ENCODE data around the gene KBTBD12. TPM values are rescaled to one million over a fixed set of nuclear protein-coding genes. Genes with fewer than 3 reads are reported as not detected.

KBTBD12 gene
- total and polyA plus RNA-seq, 10 of the 15 experiments (the other 5 are each of a cell fraction or from before 2014, with no cell fraction given) = 0.01 to 0.11 TPM; not detected in 8

- no peak overlapping the region for H2AFZ ChIP-seq (ENCODE audit: control insufficient read depth, low read depth, low read length)
- intact Hi-C loops (cut with micrococcal nuclease; ENCODE audit: unreplicated experiment) = no loop called here
- H3K4me1 ChIP-seq (ENCODE audit: control insufficient read depth, insufficient read depth, low read length) = no peaks in the 10 kb centered on the region
- FAIRE-seq (no peak), ATAC-seq (no peak), DNase-seq (ENCODE audit: low read depth, low spot score) (no peak)
- ChIA-PET RAD21 (ENCODE audit: unreplicated experiment) (no interaction called here), POLR2A (no interaction called here), CTCF (interaction anchor here (0.8 kb wide), 1 partner anchor 10 kb away, joined by 3 read pairs; no protein-coding TSS in a partner anchor), SMC1A (ENCODE audit: uncharacterized antibody, unreplicated experiment) (no interaction called here)
- WGBS (ENCODE audit: insufficient coverage, insufficient replicate concordance, low lambda C conversion rate, missing lambda C conversion rate) = 33% methylated on average over 4 of the region's 4 CpGs
- no peaks in the 10 kb centered on the region for H4K20me1 ChIP-seq (ENCODE audit: control insufficient read depth, insufficient read depth)
- no peak for TF ChIP-seq ZNF592 (IDR thresholded peaks at IDR 0.05)
- TF ChIP-seq MYB (IDR thresholded peaks at IDR 0.05; ENCODE audit: borderline replicate concordance, low read depth, low read length) = no peak
- TF ChIP-seq, protein P1, sequence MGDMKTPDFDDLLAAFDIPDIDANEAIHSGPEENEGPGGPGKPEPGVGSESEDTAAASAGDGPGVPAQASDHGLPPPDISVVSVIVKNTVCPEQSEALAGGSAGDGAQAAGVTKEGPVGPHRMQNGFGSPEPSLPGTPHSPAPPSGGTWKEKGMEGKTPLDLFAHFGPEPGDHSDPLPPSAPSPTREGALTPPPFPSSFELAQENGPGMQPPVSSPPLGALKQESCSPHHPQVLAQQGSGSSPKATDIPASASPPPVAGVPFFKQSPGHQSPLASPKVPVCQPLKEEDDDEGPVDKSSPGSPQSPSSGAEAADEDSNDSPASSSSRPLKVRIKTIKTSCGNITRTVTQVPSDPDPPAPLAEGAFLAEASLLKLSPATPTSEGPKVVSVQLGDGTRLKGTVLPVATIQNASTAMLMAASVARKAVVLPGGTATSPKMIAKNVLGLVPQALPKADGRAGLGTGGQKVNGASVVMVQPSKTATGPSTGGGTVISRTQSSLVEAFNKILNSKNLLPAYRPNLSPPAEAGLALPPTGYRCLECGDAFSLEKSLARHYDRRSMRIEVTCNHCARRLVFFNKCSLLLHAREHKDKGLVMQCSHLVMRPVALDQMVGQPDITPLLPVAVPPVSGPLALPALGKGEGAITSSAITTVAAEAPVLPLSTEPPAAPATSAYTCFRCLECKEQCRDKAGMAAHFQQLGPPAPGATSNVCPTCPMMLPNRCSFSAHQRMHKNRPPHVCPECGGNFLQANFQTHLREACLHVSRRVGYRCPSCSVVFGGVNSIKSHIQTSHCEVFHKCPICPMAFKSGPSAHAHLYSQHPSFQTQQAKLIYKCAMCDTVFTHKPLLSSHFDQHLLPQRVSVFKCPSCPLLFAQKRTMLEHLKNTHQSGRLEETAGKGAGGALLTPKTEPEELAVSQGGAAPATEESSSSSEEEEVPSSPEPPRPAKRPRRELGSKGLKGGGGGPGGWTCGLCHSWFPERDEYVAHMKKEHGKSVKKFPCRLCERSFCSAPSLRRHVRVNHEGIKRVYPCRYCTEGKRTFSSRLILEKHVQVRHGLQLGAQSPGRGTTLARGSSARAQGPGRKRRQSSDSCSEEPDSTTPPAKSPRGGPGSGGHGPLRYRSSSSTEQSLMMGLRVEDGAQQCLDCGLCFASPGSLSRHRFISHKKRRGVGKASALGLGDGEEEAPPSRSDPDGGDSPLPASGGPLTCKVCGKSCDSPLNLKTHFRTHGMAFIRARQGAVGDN (IDR thresholded peaks at IDR 0.05) = no peak
- no peak for TF ChIP-seq HDAC6 (IDR thresholded peaks at IDR 0.05; ENCODE audit: unreplicated experiment)
- TF ChIP-seq SMAD5 (IDR thresholded peaks at IDR 0.05; ENCODE audit: low read depth) = no peak
- no peak for TF ChIP-seq EP300 (IDR thresholded peaks at IDR 0.05; ENCODE audit: borderline replicate concordance in 1 of 2, control insufficient read depth in 1 of 2, low read depth in 2 of 2, low read length in 2 of 2)
- no peak for TF ChIP-seq ZNF384 (IDR thresholded peaks at IDR 0.05; ENCODE audit: borderline replicate concordance, low read depth, low read length)
- no peak for TF ChIP-seq ELK1 (IDR thresholded peaks at IDR 0.05; ENCODE audit: low read depth, low read length)
- BruUV-seq (replicated peaks) = no TSS peak
- no peak overlapping the region for H3K9ac ChIP-seq (ENCODE audit: control insufficient read depth, insufficient read depth, low read length)
- H3K27ac ChIP-seq (ENCODE audit: control insufficient read depth, insufficient read depth) = no peak overlapping the region
- H3K79me2 ChIP-seq (ENCODE audit: control insufficient read depth, insufficient read depth, low read length) = no peaks in the 10 kb centered on the region
- no peaks in the 10 kb centered on the region; the same call in 2 of the 3 replicates for H3K9me3 ChIP-seq (replicated peaks; ENCODE audit: control insufficient read depth, insufficient read depth, low read length)
- no peaks in the 10 kb centered on the region for H3K27me3 ChIP-seq (replicated peaks in 1 of 2; ENCODE audit: control insufficient read depth in 2 of 2, insufficient read depth in 2 of 2, low read length in 1 of 2)
- in situ Hi-C loops (cut with MboI) = no loop called here
- no peak overlapping the region for H3K4me2 ChIP-seq (ENCODE audit: control insufficient read depth, insufficient read depth)
- no peak overlapping the region for H3K4me3 ChIP-seq
- H3K36me3 ChIP-seq (ENCODE audit: control insufficient read depth in 2 of 2, insufficient read depth in 2 of 2, low read length in 1 of 2) = no peaks in the 10 kb centered on the region
Measured at GRCh38 chr3:127909646-127910045, 5.4 kb upstream of the KBTBD12 start.

Data from GM12878 (cell line).